ENCODE results near the gene IGFLR1.
"Not testable (repeated sequence)": the region's sequence is repeated elsewhere in the genome, so short reads cannot be mapped to it uniquely, and the experiment has no call there.

Gene IGFLR1

GRCh38 chr19:35727053-35727955 is 14.9 kb downstream of the IGFLR1 start:
- H3K27ac ChIP-seq = no peak overlapping the region
- TF ChIP-seq CTCF (conservative IDR thresholded peaks at IDR 0.05) = no peak

GRCh38 chr19:35725216-35725861 is 16.9 kb downstream of the IGFLR1 start:
- H3K27ac ChIP-seq = no peak overlapping the region
- TF ChIP-seq CTCF (conservative IDR thresholded peaks at IDR 0.05) = no peak

- TF ChIP-seq CTCF (conservative IDR thresholded peaks at IDR 0.05) = no peak
- no peak overlapping the region for H3K27ac ChIP-seq
Measured at GRCh38 chr19:35724560-35724959, 17.7 kb downstream of the IGFLR1 start.

- H3K27ac ChIP-seq = not testable (repeated sequence)
Measured at GRCh38 chr19:35724132-35724531, 18.1 kb downstream of the IGFLR1 start.

- no peak overlapping the region for H3K27ac ChIP-seq
- TF ChIP-seq CTCF (conservative IDR thresholded peaks at IDR 0.05) = no peak
Measured at GRCh38 chr19:35723671-35724070, 18.6 kb downstream of the IGFLR1 start.

GRCh38 chr19:35722897-35723296 is 19.4 kb downstream of the IGFLR1 start:
- TF ChIP-seq CTCF (conservative IDR thresholded peaks at IDR 0.05) = no peak
- no peak overlapping the region for H3K27ac ChIP-seq

- H3K27ac ChIP-seq = no peak overlapping the region
- no peak for TF ChIP-seq CTCF (conservative IDR thresholded peaks at IDR 0.05)
Measured at GRCh38 chr19:35722461-35722860, 19.8 kb downstream of the IGFLR1 start.

GRCh38 chr19:35721374-35721773 is 20.9 kb downstream of the IGFLR1 start:
- H3K27ac ChIP-seq = peak overlapping the region; percentile 14; the same call in 1 of the 2 replicates
- no peak for TF ChIP-seq CTCF (conservative IDR thresholded peaks at IDR 0.05)
